GM23338 (cell line): ENCODE data around the gene TBC1D2B.

Experiments used
- CREB1 ChIP-seq: fragments of 250-450 bp; sonication (Bioruptor Pico); IDR thresholded peaks from 2 replicates; pipeline ENCODE4 v1.5.0; 2020; ENCODE audit warnings: low read depth, mild to moderate bottlenecking, moderate library complexity
- CTCF ChIP-seq, 2 experiments: fragments of 200-600 bp in 1 of 2; sonication (generic) in 1 of 2; conservative IDR thresholded peaks; 2 replicates each; pipeline versions ENCODE4 v1.5.1 to v1.6.1; 2016 to 2017; ENCODE audit warnings: antibody characterized with exemption in 2 of 2, low read depth in 2 of 2, mild to moderate bottlenecking in 2 of 2, moderate library complexity in 1 of 2
- ETS1 ChIP-seq: IDR thresholded peaks from 2 replicates; pipeline ENCODE4 v1.6.1; 2016; ENCODE audit warnings: antibody characterized with exemption
- EZH2 ChIP-seq: fragments of 200-600 bp; sonication (generic); IDR thresholded peaks from one replicate; pipeline ENCODE4 v1.8.0; 2017; ENCODE audit warnings: antibody characterized with exemption, mild to moderate bottlenecking, low read depth; ENCODE audit not compliant: unreplicated experiment
- EZH2phosphoT487 ChIP-seq: fragments of 200-600 bp; sonication (generic); IDR thresholded peaks from one replicate; pipeline ENCODE4 v1.8.1; 2018; ENCODE audit warnings: antibody characterized with exemption; ENCODE audit not compliant: unreplicated experiment
- JUNB ChIP-seq: IDR thresholded peaks from one replicate; pipeline ENCODE4 v1.6.1; 2016; ENCODE audit warnings: antibody characterized with exemption; ENCODE audit not compliant: unreplicated experiment
- NANOG ChIP-seq: IDR thresholded peaks from 2 replicates; pipeline ENCODE4 v1.6.1; 2016; ENCODE audit warnings: antibody characterized with exemption, borderline replicate concordance
- POLR2AphosphoS5 ChIP-seq: IDR thresholded peaks from 2 replicates; pipeline ENCODE4 v1.6.1; 2016; ENCODE audit warnings: antibody characterized with exemption, low read depth
- REST ChIP-seq: IDR thresholded peaks from one replicate; pipeline ENCODE4 v1.6.1; 2018; ENCODE audit warnings: antibody characterized with exemption; ENCODE audit not compliant: unreplicated experiment
- STAT1 ChIP-seq: IDR thresholded peaks from one replicate; pipeline ENCODE4 v1.6.1; 2016; ENCODE audit warnings: antibody characterized with exemption; ENCODE audit not compliant: unreplicated experiment
- ZNF114 ChIP-seq: fragments of 250-450 bp; sonication (Bioruptor Pico); IDR thresholded peaks from 2 replicates; pipeline ENCODE4 v1.5.0; 2020; ENCODE audit warnings: mild to moderate bottlenecking, moderate library complexity
- ZNF331 ChIP-seq: fragments of 250-450 bp; sonication (Bioruptor Pico); IDR thresholded peaks from 2 replicates; pipeline ENCODE4 v1.5.0; 2020; ENCODE audit warnings: low read depth, mild to moderate bottlenecking, moderate library complexity

GRCh38 chr15:78001656-78002055, 75.9 kb downstream of the TBC1D2B start:
- TF ChIP-seq CTCF (conservative IDR thresholded peaks at IDR 0.05; ENCODE audit: low read depth in 2 of 2) (no peak), POLR2AphosphoS5 (no peak), EZH2 (no peak), ETS1 (no peak), REST (no peak), CREB1 (no peak), EZH2phosphoT487 (no peak), JUNB (no peak), ZNF331 (CRISPR knock-in tag) (no peak), STAT1 (no peak), NANOG (no peak), ZNF114 (CRISPR knock-in tag) (no peak)
